ENCODE results near the gene BPHL. TPM values are rescaled to one million over a fixed set of nuclear protein-coding genes. Genes with fewer than 3 reads are reported as not detected.
"Not testable (repeated sequence)": the region's sequence is repeated elsewhere in the genome, so short reads cannot be mapped to it uniquely, and the experiment has no call there.

Gene BPHL
- total RNA-seq, 1 experiment from 2014 or later: 31.3 TPM

GRCh38 chr6:3152689-3153088 lies 34.2 kb downstream of the BPHL start:
- DNase-seq (ENCODE audit: low read depth, low spot score) (no peak), ATAC-seq (no peak)
- H3K9me3 ChIP-seq (ENCODE audit: control insufficient read depth in 1 of 2, insufficient read depth in 1 of 2, low read depth in 1 of 2, low read length in 2 of 2): no peaks in the 10 kb centered on the region
- H3K4me2 ChIP-seq (ENCODE audit: low read length): no peak overlapping the region
- H3K27me3 ChIP-seq (ENCODE audit: insufficient read depth, low read length): no peaks in the 10 kb centered on the region
- H3K79me2 ChIP-seq (ENCODE audit: insufficient read depth, low read length): peaks cover 7% of the 10 kb centered on the region
- peaks cover 0 to 7% of the 10 kb centered on the region in 2 experiments; a peak in 1 of 4 replicates for H3K4me1 ChIP-seq (ENCODE audit: control insufficient read depth in 1 of 2, insufficient read depth in 2 of 2, low read length in 2 of 2)
- TF ChIP-seq, protein P1, sequence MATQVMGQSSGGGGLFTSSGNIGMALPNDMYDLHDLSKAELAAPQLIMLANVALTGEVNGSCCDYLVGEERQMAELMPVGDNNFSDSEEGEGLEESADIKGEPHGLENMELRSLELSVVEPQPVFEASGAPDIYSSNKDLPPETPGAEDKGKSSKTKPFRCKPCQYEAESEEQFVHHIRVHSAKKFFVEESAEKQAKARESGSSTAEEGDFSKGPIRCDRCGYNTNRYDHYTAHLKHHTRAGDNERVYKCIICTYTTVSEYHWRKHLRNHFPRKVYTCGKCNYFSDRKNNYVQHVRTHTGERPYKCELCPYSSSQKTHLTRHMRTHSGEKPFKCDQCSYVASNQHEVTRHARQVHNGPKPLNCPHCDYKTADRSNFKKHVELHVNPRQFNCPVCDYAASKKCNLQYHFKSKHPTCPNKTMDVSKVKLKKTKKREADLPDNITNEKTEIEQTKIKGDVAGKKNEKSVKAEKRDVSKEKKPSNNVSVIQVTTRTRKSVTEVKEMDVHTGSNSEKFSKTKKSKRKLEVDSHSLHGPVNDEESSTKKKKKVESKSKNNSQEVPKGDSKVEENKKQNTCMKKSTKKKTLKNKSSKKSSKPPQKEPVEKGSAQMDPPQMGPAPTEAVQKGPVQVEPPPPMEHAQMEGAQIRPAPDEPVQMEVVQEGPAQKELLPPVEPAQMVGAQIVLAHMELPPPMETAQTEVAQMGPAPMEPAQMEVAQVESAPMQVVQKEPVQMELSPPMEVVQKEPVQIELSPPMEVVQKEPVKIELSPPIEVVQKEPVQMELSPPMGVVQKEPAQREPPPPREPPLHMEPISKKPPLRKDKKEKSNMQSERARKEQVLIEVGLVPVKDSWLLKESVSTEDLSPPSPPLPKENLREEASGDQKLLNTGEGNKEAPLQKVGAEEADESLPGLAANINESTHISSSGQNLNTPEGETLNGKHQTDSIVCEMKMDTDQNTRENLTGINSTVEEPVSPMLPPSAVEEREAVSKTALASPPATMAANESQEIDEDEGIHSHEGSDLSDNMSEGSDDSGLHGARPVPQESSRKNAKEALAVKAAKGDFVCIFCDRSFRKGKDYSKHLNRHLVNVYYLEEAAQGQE (IDR thresholded peaks at IDR 0.05; ENCODE audit: low read depth): no peak
- TF ChIP-seq, protein P2, sequence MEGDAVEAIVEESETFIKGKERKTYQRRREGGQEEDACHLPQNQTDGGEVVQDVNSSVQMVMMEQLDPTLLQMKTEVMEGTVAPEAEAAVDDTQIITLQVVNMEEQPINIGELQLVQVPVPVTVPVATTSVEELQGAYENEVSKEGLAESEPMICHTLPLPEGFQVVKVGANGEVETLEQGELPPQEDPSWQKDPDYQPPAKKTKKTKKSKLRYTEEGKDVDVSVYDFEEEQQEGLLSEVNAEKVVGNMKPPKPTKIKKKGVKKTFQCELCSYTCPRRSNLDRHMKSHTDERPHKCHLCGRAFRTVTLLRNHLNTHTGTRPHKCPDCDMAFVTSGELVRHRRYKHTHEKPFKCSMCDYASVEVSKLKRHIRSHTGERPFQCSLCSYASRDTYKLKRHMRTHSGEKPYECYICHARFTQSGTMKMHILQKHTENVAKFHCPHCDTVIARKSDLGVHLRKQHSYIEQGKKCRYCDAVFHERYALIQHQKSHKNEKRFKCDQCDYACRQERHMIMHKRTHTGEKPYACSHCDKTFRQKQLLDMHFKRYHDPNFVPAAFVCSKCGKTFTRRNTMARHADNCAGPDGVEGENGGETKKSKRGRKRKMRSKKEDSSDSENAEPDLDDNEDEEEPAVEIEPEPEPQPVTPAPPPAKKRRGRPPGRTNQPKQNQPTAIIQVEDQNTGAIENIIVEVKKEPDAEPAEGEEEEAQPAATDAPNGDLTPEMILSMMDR (IDR thresholded peaks at IDR 0.05 in 2 of 3, conservative IDR thresholded peaks at IDR 0.05 in 1 of 3; ENCODE audit: borderline replicate concordance in 1 of 3, insufficient read depth in 1 of 3, low read depth in 2 of 3, low read length in 2 of 3): no peak
- no peak for TF ChIP-seq ZNF274 (IDR thresholded peaks at IDR 0.05; ENCODE audit: low read depth, low read length)
- TF ChIP-seq ELF1 (IDR thresholded peaks at IDR 0.05; ENCODE audit: borderline replicate concordance, low read depth): no peak
- TF ChIP-seq ATF3 (IDR thresholded peaks at IDR 0.05): no peak
- no peak for TF ChIP-seq YY1 (IDR thresholded peaks at IDR 0.05; ENCODE audit: extremely low read depth, insufficient replicate concordance, low read depth, low read length)
- no peak for TF ChIP-seq POLR2A (IDR thresholded peaks at IDR 0.05; ENCODE audit: borderline replicate concordance, extremely low read depth, insufficient read depth, insufficient read length)
- TF ChIP-seq SRF (IDR thresholded peaks at IDR 0.05; ENCODE audit: low read depth): no peak
- no peak for TF ChIP-seq CBX3 (IDR thresholded peaks at IDR 0.05; ENCODE audit: low read depth)
- CTCF ChIA-PET: no interaction called here
- H3K9me2 ChIP-seq (ENCODE audit: insufficient read depth): no peaks in the 10 kb centered on the region
- H3K36me3 ChIP-seq (ENCODE audit: control insufficient read depth in 1 of 2, insufficient read depth in 2 of 2, low read length in 2 of 2): peaks cover 7 to 9% of the 10 kb centered on the region in 2 experiments; a peak in 3 of 4 replicates
- POLR2A ChIA-PET: interaction anchor here (1.2 kb wide), 1 partner anchor 10 kb away, joined by 3 read pairs; no protein-coding TSS in a partner anchor
- no peaks in the 10 kb centered on the region for H4K20me1 ChIP-seq (ENCODE audit: insufficient read depth)
- intact Hi-C loops (cut with micrococcal nuclease): no loop called here
- H3K9ac ChIP-seq (ENCODE audit: low read length): no peak overlapping the region
- H2AFZ ChIP-seq (ENCODE audit: low read depth, low read length, poor library complexity, severe bottlenecking): no peak overlapping the region
- BruUV-seq (replicated peaks): TSS peak; percentile 80
- H3K27ac ChIP-seq (ENCODE audit: low read depth, low read length): no peak overlapping the region
- H3K4me3 ChIP-seq (replicated peaks in 1 of 2; ENCODE audit: low read depth in 1 of 2, low read length in 2 of 2): no peak overlapping the region
- RAD21 ChIA-PET (ENCODE audit: low non-redundant PET in 1 of 2, low total read pairs in 2 of 2, uncharacterized antibody in 2 of 2, unreplicated experiment in 2 of 2): no interaction called here

DNA sequence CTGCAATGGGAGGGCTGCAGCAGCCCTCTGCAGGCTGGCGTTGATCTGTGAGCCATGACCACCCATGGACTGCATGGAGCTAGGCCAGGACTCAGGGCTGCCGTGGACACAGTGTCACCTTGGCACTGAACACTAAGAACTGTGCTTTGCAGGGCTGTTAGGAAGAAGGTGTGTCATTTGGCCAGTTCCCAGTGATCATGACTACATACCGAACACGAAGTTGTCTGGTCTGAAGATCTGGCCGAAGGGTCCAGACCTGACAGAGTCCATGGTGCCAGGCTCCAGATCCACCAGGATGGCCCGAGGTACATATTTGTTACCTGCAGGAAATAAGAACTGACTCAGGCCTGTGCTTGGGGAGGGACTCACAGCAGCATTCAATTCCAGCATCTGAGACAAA lies 36.9 kb downstream of the BPHL start:
- RAD21 ChIA-PET (ENCODE audit: low non-redundant PET in 1 of 2, low total read pairs in 2 of 2, uncharacterized antibody in 2 of 2, unreplicated experiment in 2 of 2); DNase-seq (ENCODE audit: low read depth, low spot score); H3K9me2 ChIP-seq (ENCODE audit: insufficient read depth); H3K9ac ChIP-seq (ENCODE audit: low read length); BruUV-seq (replicated peaks); H3K27ac ChIP-seq (ENCODE audit: low read depth, low read length); H3K9me3 ChIP-seq (ENCODE audit: control insufficient read depth in 1 of 2, insufficient read depth in 1 of 2, low read depth in 1 of 2, low read length in 2 of 2); H3K4me2 ChIP-seq (ENCODE audit: low read length); H4K20me1 ChIP-seq (ENCODE audit: insufficient read depth); intact Hi-C loops (cut with micrococcal nuclease); H3K27me3 ChIP-seq (ENCODE audit: insufficient read depth, low read length); H3K79me2 ChIP-seq (ENCODE audit: insufficient read depth, low read length); ATAC-seq; H2AFZ ChIP-seq (ENCODE audit: low read depth, low read length, poor library complexity, severe bottlenecking); H3K36me3 ChIP-seq (ENCODE audit: control insufficient read depth in 1 of 2, insufficient read depth in 2 of 2, low read length in 2 of 2); H3K4me3 ChIP-seq (replicated peaks in 1 of 2; ENCODE audit: low read depth in 1 of 2, low read length in 2 of 2): not testable (repeated sequence)
- POLR2A ChIA-PET: interaction anchor here (1.1 kb wide), 1 partner anchor 82 kb away, joined by 4 read pairs; no protein-coding TSS in a partner anchor
- CTCF ChIA-PET: interaction anchor here (1.3 kb wide), 1 partner anchor 96 kb away, joined by 4 read pairs; no protein-coding TSS in a partner anchor
- peaks cover 3 to 34% of the 10 kb centered on the region in 2 experiments; a peak in 3 of 4 replicates for H3K4me1 ChIP-seq (ENCODE audit: control insufficient read depth in 1 of 2, insufficient read depth in 2 of 2, low read length in 2 of 2)

Data from HCT116 (cell line).